PC-3 (cell line): ENCODE data around the gene KMT2E. TPM values are rescaled to one million over a fixed set of nuclear protein-coding genes. Genes with fewer than 3 reads are reported as not detected.

ENCODE experiments used
- ATAC-seq: fragments of 200-7000 bp; cut with Tn5 transposase; 2 replicates; pipeline ENCODE4 v1.9.1; 2020; ENCODE audit warnings: mild to moderate bottlenecking, moderate library complexity
- BruUV-seq: library from RNA; stranded (reverse); fragments of 400-500 nt; replicated peaks from 2 replicates; lab custom pipeline; 2021; lab: Mats Ljungman, UMichigan
- CTCF ChIA-PET: fragments of 300-600 bp; sonication (Branson Sonifier 250); formaldehyde crosslinking; loops from one replicate; lab custom pipeline; 2022; ENCODE audit warnings: antibody characterized with exemption; lab: Charles Lee
- POLR2A ChIA-PET: fragments of 300-600 bp; sonication (Branson Sonifier 250); formaldehyde crosslinking; loops from one replicate; lab custom pipeline; 2022; ENCODE audit warnings: antibody characterized with exemption; ENCODE audit not compliant: unreplicated experiment; lab: Charles Lee
- DNase-seq: peaks from one replicate; pipeline ENCODE4 v3.0.0-alpha.2; 2015
- H2AFZ ChIP-seq: fragments of 300-600 bp; sonication (generic); 2 replicates; pipeline ENCODE4 v1.6.0; 2016; ENCODE audit warnings: antibody characterized with exemption, low read length
- H3F3A ChIP-seq: fragments of 300-600 bp; sonication (generic); one replicate; pipeline ENCODE4 v1.6.0; 2017; ENCODE audit warnings: antibody characterized with exemption, low read length, control low read depth, mild to moderate bottlenecking; ENCODE audit not compliant: unreplicated experiment
- H3K27ac ChIP-seq: fragments of 300-600 bp; sonication (generic); 2 replicates; pipeline ENCODE4 v1.5.1; 2016; ENCODE audit warnings: mild to moderate bottlenecking, low read length
- H3K27me3 ChIP-seq: fragments of 300-600 bp; sonication (generic); 2 replicates; pipeline ENCODE4 v1.6.1; 2016; ENCODE audit warnings: low read length, mixed read lengths
- H3K36me3 ChIP-seq: fragments of 300-600 bp; sonication (generic); 2 replicates; pipeline ENCODE4 v1.6.1; 2016; ENCODE audit warnings: low read depth, mixed run types, low read length, mixed read lengths
- H3K4me1 ChIP-seq: fragments of 300-600 bp; sonication (generic); 2 replicates; pipeline ENCODE4 v1.5.1; 2016; ENCODE audit warnings: low read length; ENCODE audit not compliant: insufficient read depth
- H3K4me2 ChIP-seq: fragments of 300-600 bp; sonication (generic); 2 replicates; pipeline ENCODE4 v1.6.0; 2016; ENCODE audit warnings: low read length
- H3K4me3 ChIP-seq: fragments of 300-600 bp; sonication (generic); 2 replicates; pipeline ENCODE4 v1.5.1; 2016; ENCODE audit warnings: mild to moderate bottlenecking, low read length, mixed read lengths
- H3K79me2 ChIP-seq: fragments of 300-600 bp; sonication (generic); 2 replicates; pipeline ENCODE4 v1.6.1; 2017; ENCODE audit warnings: low read length, mixed read lengths
- H3K9ac ChIP-seq: fragments of 300-600 bp; sonication (generic); 2 replicates; pipeline ENCODE4 v1.6.0; 2016; ENCODE audit warnings: mild to moderate bottlenecking, low read length
- H3K9me2 ChIP-seq: fragments of 300-600 bp; sonication (generic); replicated peaks from 2 replicates; pipeline ENCODE4 v1.6.1; 2016; ENCODE audit warnings: mixed run types, low read length, mixed read lengths
- H3K9me3 ChIP-seq: fragments of 300-600 bp; sonication (generic); 2 replicates; pipeline ENCODE4 v1.6.1; 2016; ENCODE audit warnings: low read length, mixed read lengths
- H4K20me1 ChIP-seq: fragments of 300-600 bp; sonication (generic); 2 replicates; pipeline ENCODE4 v1.6.1; 2016; ENCODE audit warnings: low read length, mixed read lengths
- EZH2 ChIP-seq: fragments of 300-600 bp; sonication (generic); IDR thresholded peaks from one replicate; pipeline ENCODE4 v1.6.1; 2017; ENCODE audit warnings: antibody characterized with exemption, mild to moderate bottlenecking, low read length; ENCODE audit not compliant: unreplicated experiment
- EZH2phosphoT487 ChIP-seq: fragments of 300-600 bp; sonication (generic); IDR thresholded peaks from 2 replicates; pipeline ENCODE4 v1.6.1; 2018; ENCODE audit warnings: mild to moderate bottlenecking, antibody characterized with exemption, low read length, borderline replicate concordance
- intact Hi-C: fragments of 100-400 bp; cut with micrococcal nuclease; formaldehyde crosslinking; loops from 2 replicates; pipeline ENCODE4 v1.9.0; 2023
- total RNA-seq: library from RNA; depleted of rRNA; stranded (reverse); fragments of >200 nt; gene quantifications from 2 replicates; pipeline ENCODE4 v1.2.3, GENCODE V29; 2014
- TF ChIP-seq, protein P1 (sequence below): fragments of 300-600 bp; sonication (generic); conservative IDR thresholded peaks from 2 replicates; pipeline ENCODE4 v1.5.1; 2017; ENCODE audit warnings: antibody characterized with exemption, low read depth, mild to moderate bottlenecking, low read length

The KMT2E gene
- total RNA-seq, 1 experiment from 2014 or later = 21.8 TPM

DNA sequence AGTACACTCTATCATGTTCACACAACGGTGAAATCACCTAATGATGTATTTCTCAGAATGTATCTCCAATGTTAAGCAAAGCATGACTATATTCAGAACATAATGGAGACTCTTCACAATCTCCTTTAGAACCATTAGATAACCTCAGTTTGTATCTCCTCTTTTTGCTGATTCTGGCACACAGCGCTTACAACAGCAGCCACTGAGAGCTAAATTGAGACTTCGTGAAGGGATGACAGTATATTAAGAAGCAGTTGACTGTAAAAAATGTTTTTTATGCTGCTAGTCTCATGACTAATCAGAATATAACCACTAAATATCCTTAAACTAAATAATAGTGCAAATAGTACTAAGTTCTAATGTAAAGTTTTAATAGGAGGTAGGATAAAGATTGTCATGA lies 46.9 kb downstream of the KMT2E start:
- peaks cover 7% of the 10 kb centered on the region; the same call in 1 of the 2 replicates for H3K36me3 ChIP-seq
- H3K27me3 ChIP-seq = no peaks in the 10 kb centered on the region
- no TSS peak for BruUV-seq
- no peak overlapping the region for H3K9ac ChIP-seq
- TF ChIP-seq EZH2 (no peak), EZH2phosphoT487 (no peak)
- TF ChIP-seq, protein P1, sequence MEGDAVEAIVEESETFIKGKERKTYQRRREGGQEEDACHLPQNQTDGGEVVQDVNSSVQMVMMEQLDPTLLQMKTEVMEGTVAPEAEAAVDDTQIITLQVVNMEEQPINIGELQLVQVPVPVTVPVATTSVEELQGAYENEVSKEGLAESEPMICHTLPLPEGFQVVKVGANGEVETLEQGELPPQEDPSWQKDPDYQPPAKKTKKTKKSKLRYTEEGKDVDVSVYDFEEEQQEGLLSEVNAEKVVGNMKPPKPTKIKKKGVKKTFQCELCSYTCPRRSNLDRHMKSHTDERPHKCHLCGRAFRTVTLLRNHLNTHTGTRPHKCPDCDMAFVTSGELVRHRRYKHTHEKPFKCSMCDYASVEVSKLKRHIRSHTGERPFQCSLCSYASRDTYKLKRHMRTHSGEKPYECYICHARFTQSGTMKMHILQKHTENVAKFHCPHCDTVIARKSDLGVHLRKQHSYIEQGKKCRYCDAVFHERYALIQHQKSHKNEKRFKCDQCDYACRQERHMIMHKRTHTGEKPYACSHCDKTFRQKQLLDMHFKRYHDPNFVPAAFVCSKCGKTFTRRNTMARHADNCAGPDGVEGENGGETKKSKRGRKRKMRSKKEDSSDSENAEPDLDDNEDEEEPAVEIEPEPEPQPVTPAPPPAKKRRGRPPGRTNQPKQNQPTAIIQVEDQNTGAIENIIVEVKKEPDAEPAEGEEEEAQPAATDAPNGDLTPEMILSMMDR = no peak
- no peaks in the 10 kb centered on the region for H3K9me3 ChIP-seq
- no peaks in the 10 kb centered on the region for H3K4me1 ChIP-seq
- ATAC-seq (no peak), DNase-seq (no peak)
- no peak overlapping the region for H3K27ac ChIP-seq
- H2AFZ ChIP-seq = no peak overlapping the region
- H3K79me2 ChIP-seq = peaks cover 56% of the 10 kb centered on the region
- CTCF ChIA-PET = no interaction called here
- peaks cover 6% of the 10 kb centered on the region; the same call in 1 of the 2 replicates for H4K20me1 ChIP-seq
- intact Hi-C loops = no loop called here
- no peak overlapping the region for H3K4me2 ChIP-seq
- H3K4me3 ChIP-seq = no peak overlapping the region
- no peaks in the 10 kb centered on the region for H3K9me2 ChIP-seq
- H3F3A ChIP-seq = no peaks in the 10 kb centered on the region
- POLR2A ChIA-PET = no interaction called here

DNA sequence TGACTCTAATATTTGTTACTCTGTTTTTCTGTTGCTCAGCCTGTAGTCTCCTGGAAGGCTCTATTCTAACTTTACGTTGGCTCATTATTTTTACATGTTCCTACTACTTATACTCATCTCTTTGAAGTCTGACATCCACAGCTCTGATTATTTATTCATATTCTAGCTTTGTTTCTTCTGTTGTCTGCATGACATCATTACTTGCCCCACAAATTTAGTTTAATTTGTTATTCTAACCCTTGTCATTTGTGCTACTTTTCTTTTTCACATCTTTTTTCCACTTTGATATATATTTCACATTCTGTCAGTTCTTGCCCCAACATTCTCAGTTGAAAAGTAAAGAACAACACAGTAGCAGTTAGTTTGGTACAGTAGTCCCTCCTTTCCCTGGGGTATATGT lies 51.1 kb downstream of the KMT2E start:
- POLR2A ChIA-PET = no interaction called here
- no peak overlapping the region for H3K4me3 ChIP-seq
- intact Hi-C loops = no loop called here
- ATAC-seq = no peak
- DNase-seq = no peak
- H3K36me3 ChIP-seq = peaks cover 25% of the 10 kb centered on the region; the same call in 1 of the 2 replicates
- H3K27ac ChIP-seq = no peak overlapping the region
- H3K4me1 ChIP-seq = no peaks in the 10 kb centered on the region
- no peak overlapping the region for H3K4me2 ChIP-seq
- peaks cover 16% of the 10 kb centered on the region for H3K79me2 ChIP-seq
- H3K9ac ChIP-seq = no peak overlapping the region
- no peak overlapping the region for H2AFZ ChIP-seq
- H3K9me2 ChIP-seq = no peaks in the 10 kb centered on the region
- H3F3A ChIP-seq = no peaks in the 10 kb centered on the region
- peaks cover 6% of the 10 kb centered on the region; the same call in 1 of the 2 replicates for H4K20me1 ChIP-seq
- H3K9me3 ChIP-seq = no peaks in the 10 kb centered on the region
- no peaks in the 10 kb centered on the region for H3K27me3 ChIP-seq
- CTCF ChIA-PET = no interaction called here
- BruUV-seq = no TSS peak
- TF ChIP-seq EZH2phosphoT487 = no peak
- no peak for TF ChIP-seq EZH2
- TF ChIP-seq, protein P1 = no peak

GRCh38 chr7:105067691-105068090 lies 53.7 kb downstream of the KMT2E start:
- peaks cover 25% of the 10 kb centered on the region; the same call in 1 of the 2 replicates for H3K36me3 ChIP-seq
- H3K9ac ChIP-seq = no peak overlapping the region
- DNase-seq (no peak), ATAC-seq (no peak)
- intact Hi-C loops = no loop called here
- no peaks in the 10 kb centered on the region for H4K20me1 ChIP-seq
- no TSS peak for BruUV-seq
- H3K9me2 ChIP-seq = no peaks in the 10 kb centered on the region
- CTCF ChIA-PET = no interaction called here
- H2AFZ ChIP-seq = no peak overlapping the region
- no peaks in the 10 kb centered on the region for H3K27me3 ChIP-seq
- no peaks in the 10 kb centered on the region for H3K4me1 ChIP-seq
- no peaks in the 10 kb centered on the region for H3F3A ChIP-seq
- H3K4me3 ChIP-seq = no peak overlapping the region
- no peak for TF ChIP-seq EZH2phosphoT487
- TF ChIP-seq EZH2 = no peak
- TF ChIP-seq, protein P1 = no peak
- H3K9me3 ChIP-seq = no peaks in the 10 kb centered on the region
- POLR2A ChIA-PET = no interaction called here
- H3K79me2 ChIP-seq = no peaks in the 10 kb centered on the region; the same call in 1 of the 2 replicates
- no peak overlapping the region for H3K4me2 ChIP-seq
- no peak overlapping the region for H3K27ac ChIP-seq
